ENCODE measurements around the gene IGSF3.
A peak's percentile ranks its signal among the peaks of the same experiment; 100 is the strongest.
"Not testable (repeated sequence)": the region's sequence is repeated elsewhere in the genome, so short reads cannot be mapped to it uniquely, and the experiment has no call there.

IGSF3 gene

DNA sequence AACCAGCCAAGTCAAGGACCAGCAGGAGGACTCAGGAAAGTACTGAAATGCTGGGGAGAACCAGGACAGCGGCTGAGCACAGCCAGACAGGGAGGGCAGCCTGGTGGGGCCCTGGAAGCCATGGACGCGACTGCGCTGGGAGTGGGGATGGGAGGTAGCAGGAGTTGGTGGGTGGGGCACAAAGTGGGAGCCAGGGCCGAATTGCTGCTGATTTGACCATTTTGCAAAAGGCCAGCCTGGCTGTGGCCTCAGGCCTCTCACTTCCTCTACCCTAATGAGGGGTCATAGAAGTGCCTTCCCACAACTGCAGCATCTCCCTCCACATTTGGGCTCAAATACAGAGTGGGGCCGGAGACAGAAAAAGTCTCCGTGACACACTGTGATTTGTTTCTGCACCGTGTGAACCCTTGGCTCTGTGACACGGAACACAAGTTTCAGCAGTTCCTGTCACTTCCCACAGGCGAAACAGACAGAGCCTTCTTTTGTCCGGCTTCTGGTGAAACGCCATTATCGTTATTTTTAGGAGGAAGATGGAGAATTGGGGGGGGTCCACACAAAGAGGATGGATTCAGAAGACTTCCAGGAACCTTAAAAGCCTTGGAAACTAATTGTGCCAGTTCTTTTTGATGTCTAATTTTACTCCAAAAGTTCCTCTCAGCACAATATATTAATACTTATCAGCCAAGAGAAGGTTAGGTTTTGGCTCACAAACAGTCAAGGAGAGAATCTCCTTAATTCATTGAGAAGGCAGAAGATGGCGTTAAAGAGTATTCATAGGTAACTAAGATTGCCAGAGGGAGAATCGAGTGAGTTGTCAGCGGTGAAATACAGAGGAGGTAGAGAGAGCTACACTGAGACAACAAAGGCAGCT is 21.5 kb downstream of the IGSF3 start:
- H3K27ac ChIP-seq (ENCODE audit: low read length), result peak overlapping the region; percentile 46
- not testable (repeated sequence) for H3K27me3 ChIP-seq (ENCODE audit: control insufficient read depth in 1 of 2, insufficient read depth in 2 of 2, low read length in 2 of 2); H3K9me3 ChIP-seq (ENCODE audit: control insufficient read depth in 2 of 2, low read length in 2 of 2); H3K36me3 ChIP-seq (ENCODE audit: control insufficient read depth in 2 of 2, insufficient read depth in 2 of 2, low read length in 2 of 2)
- H3K4me1 ChIP-seq (ENCODE audit: control insufficient read depth, insufficient read depth, low read length), result peaks cover 15% of the 10 kb centered on the region
- peak overlapping the region; percentile 22 to 36 for H3K9ac ChIP-seq (ENCODE audit: low read length in 2 of 2)
- H3K4me3 ChIP-seq (ENCODE audit: low read length in 2 of 2), result peak overlapping the region in 1 of 2 donors; percentile 47

DNA sequence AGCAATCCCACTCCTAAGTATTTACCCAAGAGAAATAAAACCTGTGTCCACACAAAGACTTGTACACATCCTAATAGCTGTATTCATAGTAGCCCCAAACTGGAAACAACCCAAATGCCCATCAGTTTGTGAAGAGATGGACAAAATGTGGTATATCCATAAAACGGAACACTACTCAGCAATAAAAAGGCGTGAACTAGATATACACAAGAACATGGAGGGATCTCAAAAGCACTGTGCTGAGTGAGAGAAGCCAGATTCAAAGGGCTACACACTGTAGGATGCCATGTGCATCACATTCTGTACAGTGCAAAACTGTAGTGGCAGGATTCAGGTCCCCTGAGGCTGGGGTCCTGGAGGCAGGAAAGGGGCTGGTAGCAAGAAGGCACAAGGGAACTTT is 22.5 kb downstream of the IGSF3 start:
- not testable (repeated sequence) for H3K4me3 ChIP-seq (ENCODE audit: low read length in 2 of 2); H3K9me3 ChIP-seq (ENCODE audit: control insufficient read depth in 2 of 2, low read length in 2 of 2); H3K9ac ChIP-seq (ENCODE audit: low read length in 2 of 2); H3K27me3 ChIP-seq (ENCODE audit: control insufficient read depth in 1 of 2, insufficient read depth in 2 of 2, low read length in 2 of 2); H3K27ac ChIP-seq (ENCODE audit: low read length); H3K36me3 ChIP-seq (ENCODE audit: control insufficient read depth in 2 of 2, insufficient read depth in 2 of 2, low read length in 2 of 2)
- H3K4me1 ChIP-seq (ENCODE audit: control insufficient read depth, insufficient read depth, low read length), result peaks cover 15% of the 10 kb centered on the region

DNA sequence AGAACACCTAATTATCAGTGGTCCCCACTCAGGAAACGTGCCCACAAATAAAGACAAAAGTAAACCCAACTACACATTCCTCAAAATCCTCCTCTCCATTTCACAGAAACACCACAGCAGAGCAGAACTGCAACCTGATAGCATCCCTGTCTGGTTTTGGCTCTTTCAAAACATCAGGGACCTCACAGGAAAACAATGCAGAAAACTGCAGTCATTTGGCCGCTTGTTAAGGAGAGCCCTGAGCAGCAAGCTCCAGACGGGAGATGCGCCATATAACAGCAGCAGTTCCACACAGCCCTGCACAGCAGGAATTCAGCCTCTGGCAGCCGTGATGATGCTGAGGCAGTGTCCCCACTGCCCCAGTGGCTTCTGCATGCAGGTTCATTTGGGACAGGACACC is 23.4 kb downstream of the IGSF3 start:
- H3K36me3 ChIP-seq (ENCODE audit: control insufficient read depth in 2 of 2, insufficient read depth in 2 of 2, low read length in 2 of 2); H3K27me3 ChIP-seq (ENCODE audit: control insufficient read depth in 1 of 2, insufficient read depth in 2 of 2, low read length in 2 of 2); H3K9me3 ChIP-seq (ENCODE audit: control insufficient read depth in 2 of 2, low read length in 2 of 2); H3K27ac ChIP-seq (ENCODE audit: low read length); H3K4me3 ChIP-seq (ENCODE audit: low read length in 2 of 2); H3K9ac ChIP-seq (ENCODE audit: low read length in 2 of 2): not testable (repeated sequence)
- peaks cover 15% of the 10 kb centered on the region for H3K4me1 ChIP-seq (ENCODE audit: control insufficient read depth, insufficient read depth, low read length)

DNA sequence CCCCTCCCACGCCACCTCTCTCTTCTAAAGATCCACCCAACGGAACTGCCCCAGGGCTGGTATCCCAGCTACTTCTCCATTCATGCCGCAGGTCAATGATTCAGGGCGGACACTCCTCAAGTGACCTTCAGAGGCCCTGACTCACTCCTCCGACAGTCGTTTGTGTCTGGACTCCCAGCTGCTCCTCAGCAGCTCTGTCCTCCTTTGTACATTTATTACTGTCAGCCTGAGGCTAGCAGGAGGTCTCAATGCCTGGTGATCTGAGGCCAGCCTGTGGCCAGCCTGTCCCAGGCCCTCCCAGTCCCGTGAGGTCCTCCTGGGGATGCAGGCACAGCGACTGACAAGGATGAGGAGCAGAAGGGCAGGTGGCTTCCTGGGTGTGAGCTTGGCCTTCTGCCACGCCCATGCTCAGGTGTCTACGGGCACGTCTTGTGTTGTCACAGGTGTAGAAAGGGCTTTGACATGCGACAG is 24.2 kb downstream of the IGSF3 start:
- not testable (repeated sequence) for H3K36me3 ChIP-seq (ENCODE audit: control insufficient read depth in 2 of 2, insufficient read depth in 2 of 2, low read length in 2 of 2); H3K27ac ChIP-seq (ENCODE audit: low read length); H3K9me3 ChIP-seq (ENCODE audit: control insufficient read depth in 2 of 2, low read length in 2 of 2); H3K27me3 ChIP-seq (ENCODE audit: control insufficient read depth in 1 of 2, insufficient read depth in 2 of 2, low read length in 2 of 2); H3K9ac ChIP-seq (ENCODE audit: low read length in 2 of 2); H3K4me3 ChIP-seq (ENCODE audit: low read length in 2 of 2)
- H3K4me1 ChIP-seq (ENCODE audit: control insufficient read depth, insufficient read depth, low read length), result peaks cover 11% of the 10 kb centered on the region

DNA sequence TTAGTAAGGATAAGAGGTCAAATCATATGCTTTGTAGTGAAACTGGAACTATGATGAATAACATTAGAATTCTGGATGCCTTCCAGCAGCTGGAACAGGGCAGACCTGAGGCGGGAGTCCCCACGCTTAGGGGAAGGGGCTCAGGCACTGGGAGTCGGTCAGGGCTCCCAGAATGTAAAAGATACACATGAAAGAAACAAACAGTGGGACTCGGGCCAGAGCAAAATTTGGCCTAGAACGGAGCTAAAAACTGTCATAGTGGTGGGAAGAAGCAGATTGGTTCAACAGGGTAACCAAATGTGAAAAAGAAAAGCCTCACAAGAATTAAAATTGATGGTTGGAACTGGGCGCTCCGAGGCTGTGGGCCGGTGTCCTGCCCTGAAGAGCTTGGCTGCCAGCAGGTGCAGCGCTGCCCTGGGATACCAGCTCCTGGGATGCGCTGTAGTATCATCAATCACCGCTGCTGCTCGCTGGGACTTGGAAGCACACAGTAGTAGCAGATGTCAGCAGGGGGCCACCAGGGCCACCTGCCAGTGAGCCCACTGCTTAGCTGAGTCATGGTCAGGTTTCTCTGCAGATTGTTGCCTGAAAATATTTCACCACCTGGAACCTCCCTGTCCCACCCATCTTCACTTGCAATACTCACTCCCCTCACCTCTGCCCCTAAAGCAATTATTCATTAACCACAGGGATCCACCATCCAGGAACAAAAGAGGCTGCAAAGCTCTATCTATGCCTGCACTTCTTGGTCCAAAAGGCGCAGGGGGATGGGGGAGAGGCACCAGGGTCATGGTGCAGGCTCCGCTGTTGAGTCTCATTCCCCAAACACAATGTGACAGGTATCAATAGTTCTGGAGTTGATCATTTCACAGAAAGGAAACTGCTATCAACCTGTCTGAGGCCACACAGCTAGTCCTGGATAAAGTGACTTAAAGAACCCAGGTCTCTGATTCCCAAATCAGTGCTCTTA is 24.9 kb downstream of the IGSF3 start:
- not testable (repeated sequence) for H3K4me3 ChIP-seq (ENCODE audit: low read length in 2 of 2); H3K27me3 ChIP-seq (ENCODE audit: control insufficient read depth in 1 of 2, insufficient read depth in 2 of 2, low read length in 2 of 2); H3K9me3 ChIP-seq (ENCODE audit: control insufficient read depth in 2 of 2, low read length in 2 of 2); H3K9ac ChIP-seq (ENCODE audit: low read length in 2 of 2); H3K27ac ChIP-seq (ENCODE audit: low read length); H3K36me3 ChIP-seq (ENCODE audit: control insufficient read depth in 2 of 2, insufficient read depth in 2 of 2, low read length in 2 of 2)
- H3K4me1 ChIP-seq (ENCODE audit: control insufficient read depth, insufficient read depth, low read length), result peaks cover 11% of the 10 kb centered on the region

DNA sequence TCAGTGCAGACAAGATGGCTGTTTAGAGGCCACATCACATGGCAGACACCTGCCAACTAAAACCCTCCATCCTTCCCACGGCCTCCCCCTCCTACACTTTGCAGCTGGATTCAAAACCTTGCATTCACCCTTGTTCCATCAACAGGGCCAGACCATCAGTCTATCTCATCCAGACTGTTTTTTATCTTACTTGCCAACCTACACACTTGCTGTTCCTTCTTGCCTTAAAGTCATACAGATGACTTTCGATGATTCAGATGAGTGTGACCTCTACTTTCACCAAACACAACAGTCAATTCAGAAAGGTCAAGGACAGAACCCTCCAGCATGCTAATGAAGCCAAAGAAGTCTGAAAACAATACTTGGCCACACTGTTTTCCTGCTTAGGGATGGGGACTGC is 29.9 kb downstream of the IGSF3 start:
- H3K4me3 ChIP-seq (ENCODE audit: low read length in 2 of 2), result not testable (repeated sequence)

DNA sequence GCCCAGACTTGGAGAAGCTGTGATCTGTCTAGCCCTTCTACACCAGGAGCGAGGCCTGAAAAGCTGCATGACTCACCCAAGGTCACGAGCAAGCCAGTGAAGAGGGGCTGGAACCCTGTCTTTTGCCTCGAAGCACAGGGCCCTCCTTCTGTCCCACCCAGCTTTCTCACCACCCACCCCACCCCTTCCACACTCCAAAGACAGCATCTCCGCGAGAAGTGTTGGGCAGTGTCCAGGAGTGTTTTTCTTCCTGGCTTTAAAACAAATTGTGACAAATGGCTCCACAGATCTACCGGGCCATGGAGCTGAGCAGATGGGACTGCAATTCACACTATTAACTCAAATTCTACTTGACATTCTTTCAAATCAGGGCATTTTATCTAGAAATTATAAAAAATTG is 30.9 kb downstream of the IGSF3 start:
- not testable (repeated sequence) for H3K4me1 ChIP-seq (ENCODE audit: control insufficient read depth, insufficient read depth, low read length); H3K27me3 ChIP-seq (ENCODE audit: control insufficient read depth in 1 of 2, insufficient read depth in 2 of 2, low read length in 2 of 2); H3K9me3 ChIP-seq (ENCODE audit: control insufficient read depth in 2 of 2, low read length in 2 of 2); H3K36me3 ChIP-seq (ENCODE audit: control insufficient read depth in 2 of 2, insufficient read depth in 2 of 2, low read length in 2 of 2); H3K27ac ChIP-seq (ENCODE audit: low read length); H3K4me3 ChIP-seq (ENCODE audit: low read length in 2 of 2); H3K9ac ChIP-seq (ENCODE audit: low read length in 2 of 2)

More for the DNA sequence above, 29.9 kb downstream of the IGSF3 start:
- not testable (repeated sequence) for H3K4me1 ChIP-seq (ENCODE audit: control insufficient read depth, insufficient read depth, low read length); H3K36me3 ChIP-seq (ENCODE audit: control insufficient read depth in 2 of 2, insufficient read depth in 2 of 2, low read length in 2 of 2); H3K9me3 ChIP-seq (ENCODE audit: control insufficient read depth in 2 of 2, low read length in 2 of 2); H3K9ac ChIP-seq (ENCODE audit: low read length in 2 of 2); H3K27me3 ChIP-seq (ENCODE audit: control insufficient read depth in 1 of 2, insufficient read depth in 2 of 2, low read length in 2 of 2); H3K27ac ChIP-seq (ENCODE audit: low read length)

DNA sequence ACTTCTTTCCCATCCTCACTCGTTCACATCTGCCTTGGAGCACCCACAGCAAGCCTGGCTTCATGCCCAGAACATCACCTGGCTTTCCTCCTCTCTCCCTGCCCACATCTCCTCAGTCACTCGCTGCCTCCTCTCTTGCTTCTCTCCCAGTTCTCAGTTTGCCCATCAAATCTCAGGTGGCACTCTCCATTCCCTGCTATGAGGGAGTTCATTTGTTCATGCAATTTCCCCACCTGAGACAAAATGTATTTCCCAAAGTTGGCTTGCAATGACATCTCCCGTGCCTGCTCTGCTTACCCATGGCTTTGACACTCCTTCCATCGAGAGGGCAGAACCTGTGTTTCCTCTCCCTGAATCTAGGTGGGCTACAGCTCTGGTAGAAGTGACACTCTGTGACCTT is 33.1 kb downstream of the IGSF3 start:
- H3K4me1 ChIP-seq (ENCODE audit: control insufficient read depth, insufficient read depth, low read length); H3K4me3 ChIP-seq (ENCODE audit: low read length in 2 of 2): not testable (repeated sequence)

DNA sequence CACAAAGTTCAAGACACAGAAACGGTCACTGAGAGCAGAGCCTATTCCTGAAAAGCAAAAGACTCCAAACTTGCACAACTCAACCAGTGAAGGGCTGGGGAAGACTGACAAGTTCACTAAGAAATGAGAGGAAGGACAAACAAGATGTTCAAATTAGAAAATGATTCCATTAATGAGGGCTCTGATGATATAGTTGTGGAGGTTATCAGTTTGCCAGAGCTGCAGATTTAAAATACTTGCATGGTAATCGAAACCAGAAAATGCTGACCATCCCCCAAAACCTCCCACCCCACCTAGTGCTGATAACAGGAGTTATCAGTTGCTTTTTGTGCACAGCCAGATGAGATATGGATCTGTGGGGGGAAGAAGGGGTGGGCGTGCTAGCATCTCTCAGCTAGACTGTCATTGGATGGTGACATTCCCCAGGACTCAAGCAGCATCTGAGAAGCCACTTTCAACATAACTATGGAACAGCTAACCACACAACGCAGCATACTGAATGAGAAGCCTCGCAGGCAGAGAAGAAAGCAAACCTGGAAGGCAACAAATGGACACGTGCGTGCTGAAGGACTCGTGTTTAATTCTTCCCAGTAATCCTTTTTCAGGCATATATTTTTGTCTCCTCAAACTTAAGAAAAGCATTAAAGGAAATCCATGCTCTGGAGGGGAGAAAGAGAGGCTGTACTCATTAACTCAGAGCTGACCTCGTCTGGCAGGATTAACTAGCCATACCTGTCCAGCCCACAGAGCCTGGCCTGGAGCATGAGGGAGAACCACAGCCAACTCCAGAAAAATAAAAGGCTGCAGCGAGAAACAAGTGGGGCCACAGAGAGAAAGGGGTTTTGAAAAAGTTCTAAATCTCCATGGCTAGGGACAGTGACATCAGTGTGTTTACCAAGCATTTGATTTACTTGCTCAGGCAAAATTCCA is 35.3 kb downstream of the IGSF3 start:
- not testable (repeated sequence) for H3K4me3 ChIP-seq (ENCODE audit: low read length in 2 of 2); H3K4me1 ChIP-seq (ENCODE audit: control insufficient read depth, insufficient read depth, low read length); H3K9ac ChIP-seq (ENCODE audit: low read length in 2 of 2); H3K27me3 ChIP-seq (ENCODE audit: control insufficient read depth in 1 of 2, insufficient read depth in 2 of 2, low read length in 2 of 2); H3K36me3 ChIP-seq (ENCODE audit: control insufficient read depth in 2 of 2, insufficient read depth in 2 of 2, low read length in 2 of 2); H3K27ac ChIP-seq (ENCODE audit: low read length); H3K9me3 ChIP-seq (ENCODE audit: control insufficient read depth in 2 of 2, low read length in 2 of 2)

More for the DNA sequence above, 33.1 kb downstream of the IGSF3 start:
- not testable (repeated sequence) for H3K9me3 ChIP-seq (ENCODE audit: control insufficient read depth in 2 of 2, low read length in 2 of 2); H3K9ac ChIP-seq (ENCODE audit: low read length in 2 of 2); H3K27ac ChIP-seq (ENCODE audit: low read length); H3K36me3 ChIP-seq (ENCODE audit: control insufficient read depth in 2 of 2, insufficient read depth in 2 of 2, low read length in 2 of 2); H3K27me3 ChIP-seq (ENCODE audit: control insufficient read depth in 1 of 2, insufficient read depth in 2 of 2, low read length in 2 of 2)

DNA sequence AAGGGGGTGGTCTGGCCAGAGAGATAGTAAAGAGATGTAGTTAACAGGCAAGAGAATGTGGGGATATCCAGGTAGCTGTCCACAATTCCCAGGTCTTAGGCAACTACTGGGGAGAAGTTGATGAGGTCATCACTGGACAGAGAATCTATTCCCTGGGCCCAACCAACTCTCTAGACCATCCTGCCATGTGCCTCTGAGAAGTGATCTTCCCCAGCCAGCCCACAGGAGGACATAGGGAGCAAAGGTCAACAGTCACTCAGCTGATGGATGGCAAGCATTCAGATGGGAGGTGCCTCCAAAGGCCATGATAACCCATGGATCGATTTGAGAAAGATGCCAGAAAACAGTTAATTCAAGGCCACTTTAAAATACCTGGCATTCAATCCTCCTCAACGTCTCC is 36.0 kb downstream of the IGSF3 start:
- not testable (repeated sequence) for H3K9ac ChIP-seq (ENCODE audit: low read length in 2 of 2); H3K9me3 ChIP-seq (ENCODE audit: control insufficient read depth in 2 of 2, low read length in 2 of 2); H3K4me3 ChIP-seq (ENCODE audit: low read length in 2 of 2); H3K4me1 ChIP-seq (ENCODE audit: control insufficient read depth, insufficient read depth, low read length); H3K36me3 ChIP-seq (ENCODE audit: control insufficient read depth in 2 of 2, insufficient read depth in 2 of 2, low read length in 2 of 2); H3K27me3 ChIP-seq (ENCODE audit: control insufficient read depth in 1 of 2, insufficient read depth in 2 of 2, low read length in 2 of 2); H3K27ac ChIP-seq (ENCODE audit: low read length)
